Thyroid gland (tissue), 4 donors: Measurements from ENCODE around the gene GSPT1.
"Not testable (repeated sequence)": the region's sequence is repeated elsewhere in the genome, so short reads cannot be mapped to it uniquely, and the experiment has no call there.

Experiments used
- POLR2A ChIP-seq, 2 donors: fragments of 450-650 bp; IDR thresholded peaks; one replicate each; pipeline ENCODE4 v1.6.1; 2017; ENCODE audit warnings: antibody characterized with exemption in 2 of 2, mild to moderate bottlenecking in 2 of 2, moderate library complexity in 1 of 2
- TF ChIP-seq, protein P1 (sequence below), 6 experiments: fragments of 200-600 bp in 3 of 6; fragments of 450-650 bp in 3 of 6; sonication (generic) in 3 of 6; IDR thresholded peaks; one replicate each; pipeline ENCODE4 v1.5.1; 2016 to 2019; ENCODE audit warnings: antibody characterized with exemption in 6 of 6, mild to moderate bottlenecking in 2 of 6, inconsistent platforms in 1 of 6, moderate library complexity in 1 of 6

- TF ChIP-seq, protein P1, sequence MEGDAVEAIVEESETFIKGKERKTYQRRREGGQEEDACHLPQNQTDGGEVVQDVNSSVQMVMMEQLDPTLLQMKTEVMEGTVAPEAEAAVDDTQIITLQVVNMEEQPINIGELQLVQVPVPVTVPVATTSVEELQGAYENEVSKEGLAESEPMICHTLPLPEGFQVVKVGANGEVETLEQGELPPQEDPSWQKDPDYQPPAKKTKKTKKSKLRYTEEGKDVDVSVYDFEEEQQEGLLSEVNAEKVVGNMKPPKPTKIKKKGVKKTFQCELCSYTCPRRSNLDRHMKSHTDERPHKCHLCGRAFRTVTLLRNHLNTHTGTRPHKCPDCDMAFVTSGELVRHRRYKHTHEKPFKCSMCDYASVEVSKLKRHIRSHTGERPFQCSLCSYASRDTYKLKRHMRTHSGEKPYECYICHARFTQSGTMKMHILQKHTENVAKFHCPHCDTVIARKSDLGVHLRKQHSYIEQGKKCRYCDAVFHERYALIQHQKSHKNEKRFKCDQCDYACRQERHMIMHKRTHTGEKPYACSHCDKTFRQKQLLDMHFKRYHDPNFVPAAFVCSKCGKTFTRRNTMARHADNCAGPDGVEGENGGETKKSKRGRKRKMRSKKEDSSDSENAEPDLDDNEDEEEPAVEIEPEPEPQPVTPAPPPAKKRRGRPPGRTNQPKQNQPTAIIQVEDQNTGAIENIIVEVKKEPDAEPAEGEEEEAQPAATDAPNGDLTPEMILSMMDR (IDR thresholded peaks at IDR 0.05): not testable (repeated sequence)
- not testable (repeated sequence) for TF ChIP-seq POLR2A (IDR thresholded peaks at IDR 0.05)
These were observed 8.3 kb upstream of the GSPT1 start for GRCh38 chr16:11924046-11924445.
